Osteoblast (primary cell): ENCODE results near the gene TALDO1. TPM values are rescaled to one million over a fixed set of nuclear protein-coding genes. Genes with fewer than 3 reads are reported as not detected.

Experiments
- DNase-seq: peaks from one replicate; pipeline ENCODE4 v3.0.0; 2011; ENCODE audit warnings: low spot score, mixed read lengths; ENCODE audit not compliant: insufficient read length; ENCODE audit errors: missing footprints
- H2AFZ ChIP-seq: 2 replicates; pipeline ENCODE4 v1.6.0; 2011; ENCODE audit warnings: mild to moderate bottlenecking, low read length
- H3K27ac ChIP-seq: 2 replicates; pipeline ENCODE4 v1.5.1; 2011; ENCODE audit warnings: mild to moderate bottlenecking, low read depth, low read length, moderate library complexity
- H3K27me3 ChIP-seq: 2 replicates; pipeline ENCODE4 v1.6.0; 2012; ENCODE audit warnings: mild to moderate bottlenecking, control low read depth, inconsistent platforms, low read length, moderate library complexity; ENCODE audit not compliant: insufficient read depth
- H3K36me3 ChIP-seq: 2 replicates; pipeline ENCODE4 v1.5.1; 2011; ENCODE audit warnings: mild to moderate bottlenecking, low read length, control low read depth, moderate library complexity; ENCODE audit not compliant: insufficient read depth
- H3K4me1 ChIP-seq: 2 replicates; pipeline ENCODE4 v1.5.1; 2011; ENCODE audit warnings: mild to moderate bottlenecking, low read length, control low read depth, moderate library complexity; ENCODE audit not compliant: insufficient read depth
- H3K4me2 ChIP-seq: 2 replicates; pipeline ENCODE4 v1.6.0; 2011; ENCODE audit warnings: mild to moderate bottlenecking, low read length; ENCODE audit not compliant: insufficient read depth
- H3K4me3 ChIP-seq: fragments of 200-600 bp; sonication (generic); 3 replicates; pipeline ENCODE4 v1.5.1; 2012; ENCODE audit warnings: mild to moderate bottlenecking, low read length, inconsistent platforms; ENCODE audit not compliant: insufficient read depth
- H3K79me2 ChIP-seq: 2 replicates; pipeline ENCODE4 v1.6.0; 2012; ENCODE audit warnings: mild to moderate bottlenecking, low read length, control low read depth, inconsistent platforms; ENCODE audit not compliant: insufficient read depth
- H3K9me3 ChIP-seq: 2 replicates; pipeline ENCODE4 v1.5.1; 2011; ENCODE audit warnings: low read depth, low read length, control low read depth
- H4K20me1 ChIP-seq: 2 replicates; pipeline ENCODE4 v1.6.0; 2012; ENCODE audit warnings: mild to moderate bottlenecking, low read length, control low read depth; ENCODE audit not compliant: insufficient read depth
- total RNA-seq: library from RNA; depleted of rRNA; stranded (reverse); fragments of >200 nt; gene quantifications from 2 replicates; pipeline ENCODE4 v1.2.3, GENCODE V29; 2012
- TF ChIP-seq, protein P1 (sequence below): IDR thresholded peaks from 2 replicates; pipeline ENCODE4 v1.5.1; 2011; ENCODE audit warnings: mild to moderate bottlenecking, low read depth, low read length, moderate library complexity; ENCODE audit errors: extremely low read depth

TALDO1 gene
- total RNA-seq, 1 donor: 204 TPM

DNA sequence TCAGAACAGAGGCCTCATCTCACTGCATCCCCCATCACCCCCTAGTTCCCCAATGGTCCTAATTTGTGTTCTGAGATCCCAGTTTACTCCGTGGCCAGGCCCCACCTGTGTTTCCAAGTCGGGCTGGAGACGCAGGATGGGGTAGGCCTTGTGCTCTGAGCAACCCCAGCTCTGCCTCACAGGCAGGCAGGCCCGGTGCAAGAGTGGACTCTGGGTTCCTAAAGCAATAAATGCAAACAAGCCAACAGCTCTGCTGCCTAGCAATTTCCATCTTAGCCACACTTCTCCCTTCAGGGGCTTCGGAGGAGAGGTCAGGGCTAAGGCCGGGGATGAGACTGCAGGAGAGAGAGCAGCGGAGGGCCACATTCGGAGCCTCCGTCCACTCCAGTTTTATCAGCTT, 43.8 kb upstream of the TALDO1 start:
- H2AFZ ChIP-seq: no peak overlapping the region
- no peak overlapping the region for H3K4me2 ChIP-seq
- DNase-seq: peak; percentile 64
- H3K36me3 ChIP-seq: peaks cover 11% of the 10 kb centered on the region
- H3K4me1 ChIP-seq: peaks cover 13% of the 10 kb centered on the region
- H3K27ac ChIP-seq: no peak overlapping the region
- H4K20me1 ChIP-seq: peaks cover 9% of the 10 kb centered on the region
- H3K4me3 ChIP-seq: no peak overlapping the region
- TF ChIP-seq, protein P1, sequence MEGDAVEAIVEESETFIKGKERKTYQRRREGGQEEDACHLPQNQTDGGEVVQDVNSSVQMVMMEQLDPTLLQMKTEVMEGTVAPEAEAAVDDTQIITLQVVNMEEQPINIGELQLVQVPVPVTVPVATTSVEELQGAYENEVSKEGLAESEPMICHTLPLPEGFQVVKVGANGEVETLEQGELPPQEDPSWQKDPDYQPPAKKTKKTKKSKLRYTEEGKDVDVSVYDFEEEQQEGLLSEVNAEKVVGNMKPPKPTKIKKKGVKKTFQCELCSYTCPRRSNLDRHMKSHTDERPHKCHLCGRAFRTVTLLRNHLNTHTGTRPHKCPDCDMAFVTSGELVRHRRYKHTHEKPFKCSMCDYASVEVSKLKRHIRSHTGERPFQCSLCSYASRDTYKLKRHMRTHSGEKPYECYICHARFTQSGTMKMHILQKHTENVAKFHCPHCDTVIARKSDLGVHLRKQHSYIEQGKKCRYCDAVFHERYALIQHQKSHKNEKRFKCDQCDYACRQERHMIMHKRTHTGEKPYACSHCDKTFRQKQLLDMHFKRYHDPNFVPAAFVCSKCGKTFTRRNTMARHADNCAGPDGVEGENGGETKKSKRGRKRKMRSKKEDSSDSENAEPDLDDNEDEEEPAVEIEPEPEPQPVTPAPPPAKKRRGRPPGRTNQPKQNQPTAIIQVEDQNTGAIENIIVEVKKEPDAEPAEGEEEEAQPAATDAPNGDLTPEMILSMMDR: no peak
- no peaks in the 10 kb centered on the region for H3K27me3 ChIP-seq
- H3K79me2 ChIP-seq: peaks cover 31% of the 10 kb centered on the region
- no peaks in the 10 kb centered on the region for H3K9me3 ChIP-seq

DNA sequence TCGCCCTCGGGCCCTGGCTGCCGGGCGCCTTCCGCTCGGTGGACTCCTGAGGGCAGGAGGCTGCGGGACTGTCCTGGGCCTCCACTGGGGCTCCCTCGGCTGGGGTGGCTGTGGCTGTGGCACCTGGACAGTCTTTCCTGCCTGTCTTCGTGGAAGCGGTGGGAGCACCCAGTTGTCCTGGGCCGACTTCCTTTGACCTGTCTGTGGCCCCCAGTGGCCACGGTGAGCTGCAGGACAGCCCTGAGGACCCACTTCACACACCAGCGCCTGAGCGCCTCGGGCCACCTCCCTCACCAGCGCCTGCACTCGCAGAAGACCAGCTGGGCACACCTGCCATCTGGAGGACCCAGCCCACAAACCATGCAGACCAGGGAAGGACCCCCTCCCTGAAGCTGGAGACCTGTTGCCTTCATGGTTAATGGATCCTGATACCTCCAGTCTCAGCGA, 43.0 kb upstream of the TALDO1 start:
- Histone ChIP-seq H3K9me3 (no peaks in the 10 kb centered on the region), H3K79me2 (peaks cover 24% of the 10 kb centered on the region), H3K4me3 (no peak overlapping the region), H3K4me1 (peaks cover 12% of the 10 kb centered on the region), H3K27ac (no peak overlapping the region), H3K36me3 (peaks cover 11% of the 10 kb centered on the region), H3K4me2 (no peak overlapping the region), H2AFZ (no peak overlapping the region), H3K27me3 (no peaks in the 10 kb centered on the region), H4K20me1 (peaks cover 4% of the 10 kb centered on the region)
- TF ChIP-seq, protein P1: no peak
- DNase-seq: peak; percentile 73

DNA sequence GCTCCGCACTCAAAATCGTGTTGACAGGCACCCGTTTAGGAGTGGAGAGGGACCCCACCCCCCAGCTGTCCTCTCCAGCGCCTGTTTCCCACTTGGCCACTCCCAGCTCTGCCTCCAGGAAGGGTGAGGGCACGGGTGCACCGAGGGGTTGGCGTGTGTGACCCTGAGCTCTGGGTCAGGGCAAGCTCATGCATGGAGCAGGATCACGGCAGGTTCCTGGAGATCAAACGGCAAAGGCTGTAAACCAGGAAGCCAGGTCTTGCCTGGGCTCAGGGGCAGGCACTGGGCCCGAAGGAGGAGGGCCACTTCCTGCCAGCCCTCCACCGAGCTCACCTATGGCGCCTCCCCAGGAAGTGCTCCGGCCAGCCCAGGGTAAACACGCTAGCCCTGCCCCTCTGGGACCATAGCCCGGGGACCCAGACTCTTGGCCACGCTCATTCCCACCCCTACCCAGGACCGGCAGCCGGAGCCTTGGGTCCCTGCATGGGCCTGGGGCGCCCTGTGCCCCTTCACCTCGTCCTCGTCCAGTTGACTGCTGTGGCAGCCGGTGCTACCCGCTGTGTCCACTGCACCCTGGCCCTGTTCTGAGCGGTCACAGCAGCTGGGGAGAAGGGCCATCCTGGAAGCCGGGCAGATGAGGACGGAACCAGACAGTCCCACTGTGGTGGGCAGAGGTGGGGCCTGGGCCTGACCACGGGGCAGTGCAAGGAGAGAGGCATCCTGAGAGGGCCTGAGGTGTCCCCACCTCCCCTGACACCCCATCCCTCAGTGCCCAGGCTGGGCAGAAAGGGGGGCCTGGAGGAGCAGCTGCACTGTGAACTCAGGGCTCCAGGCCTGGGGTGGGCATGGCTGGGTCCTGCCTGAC, 42.3 kb upstream of the TALDO1 start:
- Histone ChIP-seq H3K27me3 (no peaks in the 10 kb centered on the region), H3K9me3 (no peaks in the 10 kb centered on the region), H3K36me3 (peaks cover 5% of the 10 kb centered on the region), H3K4me1 (peaks cover 12% of the 10 kb centered on the region), H2AFZ (no peak overlapping the region), H4K20me1 (peaks cover under 1% of the 10 kb centered on the region), H3K4me3 (peak overlapping the region; percentile 78), H3K27ac (no peak overlapping the region), H3K79me2 (peaks cover 17% of the 10 kb centered on the region), H3K4me2 (peak overlapping the region; percentile 63)
- peak; percentile 80 for DNase-seq
- TF ChIP-seq, protein P1: no peak

DNA sequence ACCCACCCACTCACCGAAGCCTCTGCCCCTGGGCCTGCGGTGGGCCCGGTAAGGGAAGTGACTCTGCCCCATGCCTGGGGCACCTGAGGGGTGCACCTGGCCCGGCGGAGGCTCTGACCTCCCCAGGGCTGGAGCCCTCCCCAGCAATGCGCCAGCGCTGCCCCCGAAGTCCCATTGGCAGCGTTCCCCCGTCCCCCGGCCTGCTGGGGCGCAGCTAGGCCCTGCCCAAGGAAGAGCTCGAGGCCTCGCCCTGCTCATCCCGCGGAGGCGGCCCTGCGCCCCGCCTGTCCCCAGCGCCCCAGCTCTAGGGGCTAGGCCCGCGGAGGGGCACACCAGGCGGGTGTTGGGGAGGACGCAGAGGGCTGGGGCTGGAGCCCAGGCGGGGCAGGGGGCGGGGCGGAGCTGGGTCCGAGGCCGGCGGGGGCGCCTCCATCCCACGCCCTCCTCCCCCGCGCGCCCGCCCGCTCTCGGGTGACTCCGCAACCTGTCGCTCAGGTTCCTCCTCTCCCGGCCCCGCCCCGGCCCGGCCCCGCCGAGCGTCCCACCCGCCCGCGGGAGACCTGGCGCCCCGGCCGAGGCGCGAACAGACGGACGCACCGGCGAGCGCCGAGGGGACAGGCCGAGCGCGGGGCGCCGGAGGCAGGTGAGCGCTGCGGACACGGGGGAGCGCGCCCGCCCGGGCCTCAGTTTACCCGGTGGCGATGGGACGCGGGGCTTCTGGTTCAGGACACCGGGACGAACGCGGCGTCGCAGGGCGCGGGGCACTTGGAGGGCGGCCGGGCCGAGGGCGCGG, 41.4 kb upstream of the TALDO1 start, which contains the start of gene EPS8L2:
TSS of gene EPS8L2 (plus strand) at position 586 of the 793 bp plus-strand sequence. CDS start 3,177 bp downstream, outside the sequence.
- Histone ChIP-seq H3K27ac (no peak within 1 kb of the TSS), H3K4me2 (peak within 1 kb of the TSS; percentile 84), H2AFZ (peak within 1 kb of the TSS; percentile 65), H3K36me3 (no peaks in the 10 kb centered on the region), H3K4me3 (peak within 1 kb of the TSS; percentile 78), H3K27me3 (no peaks in the 10 kb centered on the region), H3K4me1 (peaks cover 17% of the 10 kb centered on the region), H3K79me2 (peaks cover 11% of the 10 kb centered on the region), H4K20me1 (no peaks in the 10 kb centered on the region), H3K9me3 (no peaks in the 10 kb centered on the region)
- peak; percentile 84 for DNase-seq
- TF ChIP-seq, protein P1: no peak
